OCI-LY7 (cell line): ENCODE results near the gene SDR39U1. TPM values are rescaled to one million over a fixed set of nuclear protein-coding genes. Genes with fewer than 3 reads are reported as not detected.

Source experiments
- BruUV-seq: library from RNA; stranded (reverse); fragments of 400-500 nt; replicated peaks from 2 replicates; lab custom pipeline; 2021; lab: Mats Ljungman, UMichigan
- CTCF ChIA-PET: fragments of 300-600 bp; sonication (Branson Sonifier 250); formaldehyde crosslinking; loops from one replicate; lab custom pipeline; 2022; ENCODE audit warnings: antibody characterized with exemption; ENCODE audit not compliant: unreplicated experiment; lab: Charles Lee
- POLR2A ChIA-PET: fragments of 300-600 bp; sonication (Branson Sonifier 250); formaldehyde crosslinking; loops from one replicate; lab custom pipeline; 2022; ENCODE audit warnings: antibody characterized with exemption; lab: Charles Lee
- DNase-seq: peaks from one replicate; pipeline ENCODE4 v3.0.0-alpha.2; 2015; ENCODE audit warnings: low spot score
- H2AFZ ChIP-seq: fragments of 200-600 bp; sonication (generic), shearing (Covaris generic); 2 replicates; pipeline ENCODE4 v1.6.1; 2014; ENCODE audit warnings: mild to moderate bottlenecking, antibody characterized with exemption, low read length, moderate library complexity
- H3K27ac ChIP-seq: fragments of 200-600 bp; sonication (generic); 2 replicates; pipeline ENCODE4 v1.5.1; 2014; ENCODE audit warnings: mixed run types, low read depth, mild to moderate bottlenecking, moderate library complexity, low read length, inconsistent platforms; ENCODE audit not compliant: poor library complexity, severe bottlenecking
- H3K36me3 ChIP-seq: fragments of 200-600 bp; sonication (generic); 2 replicates; pipeline ENCODE4 v1.6.1; 2014; ENCODE audit warnings: mild to moderate bottlenecking, antibody characterized with exemption, low read length, moderate library complexity, mixed read lengths; ENCODE audit not compliant: insufficient read depth
- H3K4me1 ChIP-seq: fragments of 200-600 bp; sonication (generic); 2 replicates; pipeline ENCODE4 v1.5.1; 2014; ENCODE audit warnings: mild to moderate bottlenecking, low read length; ENCODE audit not compliant: insufficient read depth, poor library complexity, severe bottlenecking
- H3K4me2 ChIP-seq: fragments of 200-600 bp; sonication (generic); 2 replicates; pipeline ENCODE4 v1.6.1; 2014; ENCODE audit warnings: mild to moderate bottlenecking, low read length
- H3K4me3 ChIP-seq: fragments of 200-600 bp; sonication (generic); 2 replicates; pipeline ENCODE4 v1.5.1; 2014; ENCODE audit warnings: mild to moderate bottlenecking, low read depth, low read length; ENCODE audit not compliant: poor library complexity, severe bottlenecking
- H3K79me2 ChIP-seq: fragments of 200-600 bp; sonication (generic); 2 replicates; pipeline ENCODE4 v1.6.1; 2016; ENCODE audit warnings: low read depth, mild to moderate bottlenecking, low read length, moderate library complexity, mixed read lengths; ENCODE audit not compliant: insufficient read depth
- H3K9me2 ChIP-seq: fragments of 200-600 bp; sonication (generic); 2 replicates; pipeline ENCODE4 v1.6.1; 2016; ENCODE audit warnings: mild to moderate bottlenecking, low read length, mixed read lengths; ENCODE audit not compliant: insufficient read depth
- H3K9me3 ChIP-seq: fragments of 200-600 bp; sonication (generic); 2 replicates; pipeline ENCODE4 v1.6.1; 2014; ENCODE audit warnings: mild to moderate bottlenecking, mixed run types, low read length, mixed read lengths
- H4K20me1 ChIP-seq: fragments of 200-600 bp; sonication (generic); 2 replicates; pipeline ENCODE4 v1.6.1; 2014; ENCODE audit warnings: mild to moderate bottlenecking, antibody characterized with exemption, low read length, moderate library complexity, mixed read lengths; ENCODE audit not compliant: insufficient read depth
- EZH2phosphoT487 ChIP-seq: fragments of 200-600 bp; sonication (generic); IDR thresholded peaks from 2 replicates; pipeline ENCODE4 v1.6.1; 2018; ENCODE audit warnings: low read depth, borderline replicate concordance, mild to moderate bottlenecking, mixed run types, antibody characterized with exemption, low read length, moderate library complexity, mixed read lengths
- intact Hi-C: fragments of 100-400 bp; cut with micrococcal nuclease; formaldehyde crosslinking; loops from one replicate; pipeline ENCODE4 v1.10.0; 2022; ENCODE audit not compliant: unreplicated experiment
- total RNA-seq, 2 experiments: library from RNA; depleted of rRNA in 1 of 2; stranded (reverse); fragments of >200 nt in 1 of 2; shearing (Covaris generic) in 1 of 2; gene quantifications; 2 replicates each; pipeline ENCODE4 v1.2.3, GENCODE V29; 2014 to 2022
- TF ChIP-seq, protein P1 (sequence below): fragments of 200-600 bp; sonication (generic); conservative IDR thresholded peaks from 2 replicates; pipeline ENCODE4 v1.5.1; 2014; ENCODE audit warnings: mild to moderate bottlenecking, antibody characterized with exemption, low read length, moderate library complexity, mixed read lengths

Gene SDR39U1
- total RNA-seq, 2 experiments from 2014 or later = 51.4 to 103 TPM

DNA sequence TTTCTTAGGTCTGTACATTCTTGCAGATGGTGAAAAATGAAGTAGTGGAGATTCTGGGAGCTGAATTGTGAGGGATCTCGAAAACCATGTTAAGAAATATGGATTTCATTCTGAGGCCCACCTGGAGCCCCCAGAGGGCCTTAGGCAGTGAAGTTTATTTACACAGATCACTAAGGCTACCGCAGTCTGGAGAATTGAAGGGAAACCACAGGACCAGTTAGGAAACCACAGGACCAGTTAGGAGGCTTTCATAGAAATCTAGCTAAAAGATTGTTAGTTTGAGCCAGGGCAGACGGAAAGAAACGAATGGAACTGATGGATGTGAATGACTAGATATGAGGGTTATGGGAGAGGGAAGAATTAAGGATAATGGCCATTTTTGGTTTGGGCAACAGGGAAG, 20.3 kb downstream of the SDR39U1 start:
- Histone ChIP-seq H3K36me3 (no peaks in the 10 kb centered on the region), H3K27ac (no peak overlapping the region), H3K4me2 (no peak overlapping the region), H3K79me2 (no peaks in the 10 kb centered on the region), H3K9me3 (no peaks in the 10 kb centered on the region), H3K4me1 (peaks cover 5% of the 10 kb centered on the region), H3K4me3 (no peak overlapping the region), H2AFZ (no peak overlapping the region; the same call in 1 of the 2 replicates), H4K20me1 (no peaks in the 10 kb centered on the region), H3K9me2 (no peaks in the 10 kb centered on the region)
- DNase-seq = no peak
- POLR2A ChIA-PET = interaction anchor here (0.6 to 1.1 kb wide), 2 partner anchors 9 to 32 kb away, joined by 3 read pairs; no protein-coding TSS in a partner anchor
- no TSS peak for BruUV-seq
- CTCF ChIA-PET = no interaction called here
- intact Hi-C loops = no loop called here
- TF ChIP-seq EZH2phosphoT487 = no peak
- TF ChIP-seq, protein P1, sequence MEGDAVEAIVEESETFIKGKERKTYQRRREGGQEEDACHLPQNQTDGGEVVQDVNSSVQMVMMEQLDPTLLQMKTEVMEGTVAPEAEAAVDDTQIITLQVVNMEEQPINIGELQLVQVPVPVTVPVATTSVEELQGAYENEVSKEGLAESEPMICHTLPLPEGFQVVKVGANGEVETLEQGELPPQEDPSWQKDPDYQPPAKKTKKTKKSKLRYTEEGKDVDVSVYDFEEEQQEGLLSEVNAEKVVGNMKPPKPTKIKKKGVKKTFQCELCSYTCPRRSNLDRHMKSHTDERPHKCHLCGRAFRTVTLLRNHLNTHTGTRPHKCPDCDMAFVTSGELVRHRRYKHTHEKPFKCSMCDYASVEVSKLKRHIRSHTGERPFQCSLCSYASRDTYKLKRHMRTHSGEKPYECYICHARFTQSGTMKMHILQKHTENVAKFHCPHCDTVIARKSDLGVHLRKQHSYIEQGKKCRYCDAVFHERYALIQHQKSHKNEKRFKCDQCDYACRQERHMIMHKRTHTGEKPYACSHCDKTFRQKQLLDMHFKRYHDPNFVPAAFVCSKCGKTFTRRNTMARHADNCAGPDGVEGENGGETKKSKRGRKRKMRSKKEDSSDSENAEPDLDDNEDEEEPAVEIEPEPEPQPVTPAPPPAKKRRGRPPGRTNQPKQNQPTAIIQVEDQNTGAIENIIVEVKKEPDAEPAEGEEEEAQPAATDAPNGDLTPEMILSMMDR = no peak

DNA sequence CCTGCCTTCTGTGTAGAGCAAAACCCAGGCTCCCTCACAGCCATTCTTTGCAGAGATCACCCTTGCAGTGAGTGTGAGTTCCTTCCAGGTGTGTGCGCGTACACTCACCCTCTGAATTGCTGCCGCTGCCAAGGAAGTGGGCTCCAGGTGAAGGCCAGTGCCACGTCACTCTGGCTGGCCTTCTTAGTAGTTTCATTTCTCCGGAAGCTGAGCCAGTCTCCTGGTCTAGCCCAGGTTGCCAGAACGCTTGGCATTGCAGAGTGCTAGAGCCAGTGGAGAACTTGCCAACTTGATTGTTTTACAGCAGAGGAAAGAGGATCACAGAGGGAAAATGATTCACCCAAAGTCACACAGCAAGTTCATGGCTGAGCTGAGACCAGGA, 24.1 kb downstream of the SDR39U1 start:
- H4K20me1 ChIP-seq = no peaks in the 10 kb centered on the region
- no peaks in the 10 kb centered on the region for H3K9me2 ChIP-seq
- H3K4me1 ChIP-seq = no peaks in the 10 kb centered on the region
- TF ChIP-seq, protein P1 = no peak
- no peak for TF ChIP-seq EZH2phosphoT487
- no peaks in the 10 kb centered on the region for H3K79me2 ChIP-seq
- H2AFZ ChIP-seq = no peak overlapping the region
- no peak overlapping the region for H3K4me2 ChIP-seq
- no TSS peak for BruUV-seq
- no peak overlapping the region for H3K27ac ChIP-seq
- intact Hi-C loops = no loop called here
- H3K9me3 ChIP-seq = no peaks in the 10 kb centered on the region
- ChIA-PET CTCF (no interaction called here), POLR2A (interaction anchor here (1.2 to 1.3 kb wide), 2 partner anchors 12 to 57 kb away, joined by 3 to 6 read pairs; partner anchors contain the start of gene KHNYN)
- H3K36me3 ChIP-seq = no peaks in the 10 kb centered on the region
- DNase-seq = no peak
- H3K4me3 ChIP-seq = no peak overlapping the region

DNA sequence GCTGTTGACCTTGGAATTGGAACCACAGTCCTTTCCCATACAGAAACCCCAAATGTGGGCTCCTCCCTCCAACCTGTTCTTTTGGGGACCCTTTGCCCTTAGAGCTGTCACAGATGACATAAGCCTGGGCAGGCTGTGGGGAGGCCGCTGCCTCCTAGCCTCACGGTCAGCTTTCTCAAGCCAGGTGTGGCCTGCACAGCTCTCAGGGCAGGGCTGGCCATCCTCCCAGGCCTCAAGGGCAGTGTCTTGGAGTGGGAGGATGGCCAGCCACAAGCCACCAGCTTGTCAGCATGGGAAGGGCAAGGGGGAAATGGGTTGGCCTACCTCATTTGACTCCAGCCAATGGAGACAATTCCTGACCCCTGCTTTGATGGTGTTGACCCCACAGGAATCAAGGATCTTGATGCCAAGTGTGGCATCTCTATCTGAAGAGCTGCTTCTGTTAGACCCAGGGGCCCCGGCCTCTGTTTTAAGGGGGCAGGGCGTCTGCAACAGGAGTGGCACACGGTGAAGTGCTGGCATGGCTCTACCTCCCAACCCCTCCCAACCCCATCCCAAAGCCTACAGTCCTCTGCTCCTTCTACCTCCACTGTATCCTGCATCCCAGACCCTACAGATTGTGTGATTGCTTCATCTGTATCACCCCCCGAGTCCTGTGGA, 24.6 kb downstream of the SDR39U1 start:
- no peaks in the 10 kb centered on the region for H3K4me1 ChIP-seq
- DNase-seq = no peak
- H2AFZ ChIP-seq = no peak overlapping the region
- no peak for TF ChIP-seq EZH2phosphoT487
- TF ChIP-seq, protein P1 = no peak
- BruUV-seq = no TSS peak
- H3K9me3 ChIP-seq = no peaks in the 10 kb centered on the region
- H4K20me1 ChIP-seq = no peaks in the 10 kb centered on the region
- intact Hi-C loops = no loop called here
- H3K79me2 ChIP-seq = no peaks in the 10 kb centered on the region
- H3K4me3 ChIP-seq = no peak overlapping the region
- ChIA-PET CTCF (no interaction called here), POLR2A (interaction anchor here (1.3 kb wide), 1 partner anchor 13 kb away, joined by 6 read pairs; the partner anchor contains the start of gene KHNYN)
- no peaks in the 10 kb centered on the region for H3K9me2 ChIP-seq
- H3K4me2 ChIP-seq = no peak overlapping the region
- no peaks in the 10 kb centered on the region for H3K36me3 ChIP-seq
- no peak overlapping the region for H3K27ac ChIP-seq
